Fibroblast of lung (primary cell): ENCODE measurements around the gene ADH1B.

ENCODE experiments used
- CTCF ChIP-seq, 2 donors: IDR thresholded peaks in 1 of 2; conservative IDR thresholded peaks in 1 of 2; 1 replicate in 1 of 2; 2 replicates in 1 of 2; pipeline ENCODE4 v1.5.1; 2011 to 2012; ENCODE audit warnings: low read length in 2 of 2, control low read depth in 1 of 2, inconsistent platforms in 1 of 2, low read depth in 1 of 2, mild to moderate bottlenecking in 1 of 2
- EZH2 ChIP-seq: IDR thresholded peaks from 2 replicates; pipeline ENCODE4 v1.5.1; 2012; ENCODE audit warnings: low read length, control low read depth, mild to moderate bottlenecking; ENCODE audit errors: missing control alignments

GRCh38 chr4:99352602-99353537, 31.7 kb upstream of the ADH1B start, which contains the start of gene ADH1C:
- TF ChIP-seq CTCF (conservative IDR thresholded peaks at IDR 0.05 in 1 of 2, IDR thresholded peaks at IDR 0.05 in 1 of 2; ENCODE audit: low read depth in 1 of 2, low read length in 2 of 2) (no peak), EZH2 (no peak)
